B cell (primary cell): ENCODE data around the gene NELL2.

Experiments
- CTCF ChIP-seq: fragments of 200-600 bp; IDR thresholded peaks from one replicate; pipeline ENCODE4 v1.8.0; 2022; ENCODE audit warnings: antibody characterized with exemption, mild to moderate bottlenecking
- EZH2 ChIP-seq: IDR thresholded peaks from 2 replicates; pipeline ENCODE4 v1.6.1; 2012; ENCODE audit warnings: borderline replicate concordance, low read depth, mild to moderate bottlenecking, moderate library complexity, low read length; ENCODE audit not compliant: insufficient read depth, poor library complexity, severe bottlenecking

GRCh38 chr12:44546060-44546459, 330.1 kb downstream of the NELL2 start:
- TF ChIP-seq CTCF (no peak), EZH2 (no peak)
